Femur (tissue), 1 donor: ENCODE data around the gene C2orf72.
A peak's percentile ranks its signal among the peaks of the same experiment; 100 is the strongest.
"Not testable (repeated sequence)": the region's sequence is repeated elsewhere in the genome, so short reads cannot be mapped to it uniquely, and the experiment has no call there.

Experiments used
- DNase-seq: peaks from one replicate; pipeline ENCODE4 v3.0.0-alpha.2; 2017

The C2orf72 gene

GRCh38 chr2:231047274-231047922 is 10.1 kb downstream of the C2orf72 start:
- DNase-seq = peak; percentile 51

- no peak for DNase-seq
Measured at GRCh38 chr2:231047923-231048915, 10.9 kb downstream of the C2orf72 start.

- no peak for DNase-seq
Measured at GRCh38 chr2:231049286-231050017, 12.1 kb downstream of the C2orf72 start.

- no peak for DNase-seq
Measured at GRCh38 chr2:231050018-231050901, 12.9 kb downstream of the C2orf72 start.

- no peak for DNase-seq
Measured at GRCh38 chr2:231051116-231051515, 13.8 kb downstream of the C2orf72 start.

GRCh38 chr2:231052494-231053451 is 15.4 kb downstream of the C2orf72 start:
- peak; percentile 87 for DNase-seq

- DNase-seq = no peak
Measured at GRCh38 chr2:231053846-231054245, 16.5 kb downstream of the C2orf72 start.

- DNase-seq = peak; percentile 96
Measured at GRCh38 chr2:231056453-231057416, 19.4 kb downstream of the C2orf72 start, which contains the start of gene PSMD1. Gene PSMD1 (plus strand): TSS chr2:231056867. CDS start chr2:231057026, 159 bp downstream.

GRCh38 chr2:231057590-231057989 is 20.3 kb downstream of the C2orf72 start:
- DNase-seq = no peak

- DNase-seq = no peak
Measured at GRCh38 chr2:231058761-231059550, 21.6 kb downstream of the C2orf72 start.

GRCh38 chr2:231059756-231060155 is 22.4 kb downstream of the C2orf72 start:
- no peak for DNase-seq

- DNase-seq = no peak
Measured at GRCh38 chr2:231062776-231063175, 25.5 kb downstream of the C2orf72 start.

- DNase-seq = no peak
Measured at GRCh38 chr2:231063347-231063746, 26.0 kb downstream of the C2orf72 start.

GRCh38 chr2:231065966-231066365 is 28.6 kb downstream of the C2orf72 start:
- DNase-seq = no peak

- DNase-seq = not testable (repeated sequence)
Measured at GRCh38 chr2:231067531-231067930, 30.2 kb downstream of the C2orf72 start.

GRCh38 chr2:231068525-231069222 is 31.4 kb downstream of the C2orf72 start:
- DNase-seq = no peak

- DNase-seq = no peak
Measured at GRCh38 chr2:231069379-231070054, 32.2 kb downstream of the C2orf72 start.
